ENCODE results near the gene TAAR1. TPM values are rescaled to one million over a fixed set of nuclear protein-coding genes. Genes with fewer than 3 reads are reported as not detected.

TAAR1 gene
- polyA plus RNA-seq, 1 of the 3 experiments (the other 2 are of a cell fraction) = not detected

- no peak for TF ChIP-seq MAX (IDR thresholded peaks at IDR 0.05; ENCODE audit: low read depth)
- no peak overlapping the region for H2AFZ ChIP-seq (ENCODE audit: low read depth)
- no peaks in the 10 kb centered on the region for H3K27me3 ChIP-seq (ENCODE audit: insufficient read depth)
- no peaks in the 10 kb centered on the region for H3K36me3 ChIP-seq (replicated peaks in 1 of 2; ENCODE audit: control insufficient read depth in 1 of 2, insufficient read depth in 2 of 2, low read length in 1 of 2)
- ChIA-PET POLR2A (no interaction called here), CTCF (no interaction called here)
- H3K9me3 ChIP-seq = no peaks in the 10 kb centered on the region
- H3K4me3 ChIP-seq (ENCODE audit: low read depth in 2 of 2, low read length in 1 of 2) = no peak overlapping the region
- H3K9ac ChIP-seq = no peak overlapping the region
- no peaks in the 10 kb centered on the region for H4K20me1 ChIP-seq (ENCODE audit: insufficient read depth)
- no peaks in the 10 kb centered on the region for H3K9me2 ChIP-seq
- H3K4me1 ChIP-seq (ENCODE audit: control insufficient read depth in 1 of 2, insufficient read depth in 2 of 2, low read depth in 1 of 2, low read length in 1 of 2) = no peaks in the 10 kb centered on the region
- H3K4me2 ChIP-seq = no peak overlapping the region
- H3K27ac ChIP-seq (ENCODE audit: low read depth in 2 of 2, low read length in 1 of 2) = no peak overlapping the region
- DNase-seq = no peak
- H3K79me2 ChIP-seq (ENCODE audit: insufficient read depth) = no peaks in the 10 kb centered on the region
- no peaks in the 10 kb centered on the region for H3F3A ChIP-seq (replicated peaks; ENCODE audit: insufficient read depth)
- 14% methylated on average over 2 of the region's 2 CpGs for WGBS (ENCODE audit: low lambda C conversion rate)
These were observed 25.6 kb downstream of the TAAR1 start for GRCh38 chr6:132633362-132633761.

- H3K27ac ChIP-seq (ENCODE audit: low read depth in 2 of 2, low read length in 1 of 2) = no peak within 1 kb of the TSS
- DNase-seq = no peak
- no peak within 1 kb of the TSS for H3K4me2 ChIP-seq
- H3K9ac ChIP-seq = no peak within 1 kb of the TSS
- H3K4me1 ChIP-seq (ENCODE audit: control insufficient read depth in 1 of 2, insufficient read depth in 2 of 2, low read depth in 1 of 2, low read length in 1 of 2) = no peaks in the 10 kb centered on the region
- no peak for TF ChIP-seq RCOR1 (IDR thresholded peaks at IDR 0.05; ENCODE audit: low read length)
- no peak for TF ChIP-seq GABPA (IDR thresholded peaks at IDR 0.05; ENCODE audit: low read depth)
- TF ChIP-seq MXI1 (IDR thresholded peaks at IDR 0.05; ENCODE audit: low read depth, low read length) = no peak
- TF ChIP-seq REST (IDR thresholded peaks at IDR 0.05; ENCODE audit: low read depth, low read length) = no peak
- TF ChIP-seq TCF12 (IDR thresholded peaks at IDR 0.05) = no peak
- no peak within 1 kb of the TSS for H2AFZ ChIP-seq (ENCODE audit: low read depth)
- H3K4me3 ChIP-seq (ENCODE audit: low read depth in 2 of 2, low read length in 1 of 2) = no peak within 1 kb of the TSS
- peaks cover 22% of the 10 kb centered on the region; the same call in 1 of the 2 replicates for H3K27me3 ChIP-seq (ENCODE audit: insufficient read depth)
- POLR2A ChIA-PET = no interaction called here
- CTCF ChIA-PET = no interaction called here
- no peaks in the 10 kb centered on the region for H3K9me3 ChIP-seq
- H4K20me1 ChIP-seq (ENCODE audit: insufficient read depth) = no peaks in the 10 kb centered on the region
- no peaks in the 10 kb centered on the region for H3K9me2 ChIP-seq
- no peaks in the 10 kb centered on the region for H3K79me2 ChIP-seq (ENCODE audit: insufficient read depth)
- H3F3A ChIP-seq (replicated peaks; ENCODE audit: insufficient read depth) = no peaks in the 10 kb centered on the region
- no peaks in the 10 kb centered on the region for H3K36me3 ChIP-seq (replicated peaks in 1 of 2; ENCODE audit: control insufficient read depth in 1 of 2, insufficient read depth in 2 of 2, low read length in 1 of 2)
- 25% methylated on average over 6 of the region's 6 CpGs for WGBS (ENCODE audit: low lambda C conversion rate)
These were observed 34.8 kb downstream of the TAAR1 start, which contains the start of gene TAAR2 for GRCh38 chr6:132624175-132624574. Gene TAAR2 (minus strand): TSS chr6:132624275. CDS start chr6:132624275, 0 bp downstream.

GRCh38 chr6:132623106-132623845, 35.7 kb downstream of the TAAR1 start:
- H3K9ac ChIP-seq = no peak overlapping the region
- no peak for DNase-seq
- H3K27ac ChIP-seq (ENCODE audit: low read depth in 2 of 2, low read length in 1 of 2) = no peak overlapping the region
- H3K4me2 ChIP-seq = no peak overlapping the region
- H3K79me2 ChIP-seq (ENCODE audit: insufficient read depth) = no peaks in the 10 kb centered on the region
- H2AFZ ChIP-seq (ENCODE audit: low read depth) = no peak overlapping the region
- no peaks in the 10 kb centered on the region for H4K20me1 ChIP-seq (ENCODE audit: insufficient read depth)
- H3F3A ChIP-seq (replicated peaks; ENCODE audit: insufficient read depth) = no peaks in the 10 kb centered on the region
- H3K9me3 ChIP-seq = no peaks in the 10 kb centered on the region
- no peak overlapping the region for H3K4me3 ChIP-seq (ENCODE audit: low read depth in 2 of 2, low read length in 1 of 2)
- WGBS (ENCODE audit: low lambda C conversion rate) = 31% methylated on average over 6 of the region's 6 CpGs
- CTCF ChIA-PET = no interaction called here
- H3K27me3 ChIP-seq (ENCODE audit: insufficient read depth) = peaks cover 22% of the 10 kb centered on the region; the same call in 1 of the 2 replicates
- POLR2A ChIA-PET = no interaction called here
- no peaks in the 10 kb centered on the region for H3K4me1 ChIP-seq (ENCODE audit: control insufficient read depth in 1 of 2, insufficient read depth in 2 of 2, low read depth in 1 of 2, low read length in 1 of 2)
- no peaks in the 10 kb centered on the region for H3K9me2 ChIP-seq
- no peaks in the 10 kb centered on the region for H3K36me3 ChIP-seq (replicated peaks in 1 of 2; ENCODE audit: control insufficient read depth in 1 of 2, insufficient read depth in 2 of 2, low read length in 1 of 2)
- TF ChIP-seq YY1 (IDR thresholded peaks at IDR 0.05; ENCODE audit: low read depth) (no peak), TAF1 (IDR thresholded peaks at IDR 0.05; ENCODE audit: borderline replicate concordance, low read depth, low read length) (no peak), SMC3 (IDR thresholded peaks at IDR 0.05; ENCODE audit: low read depth, low read length) (no peak), GABPA (IDR thresholded peaks at IDR 0.05; ENCODE audit: low read depth) (no peak), POLR2AphosphoS5 (IDR thresholded peaks at IDR 0.05; ENCODE audit: low read depth, low read length) (no peak), IRF3 (IDR thresholded peaks at IDR 0.05; ENCODE audit: low read depth, low read length) (no peak), NFIC (IDR thresholded peaks at IDR 0.05; ENCODE audit: borderline replicate concordance) (no peak), PBX3 (IDR thresholded peaks at IDR 0.05) (no peak), MEF2A (IDR thresholded peaks at IDR 0.05; ENCODE audit: borderline replicate concordance, low read depth) (no peak), FOSL2 (IDR thresholded peaks at IDR 0.05; ENCODE audit: borderline replicate concordance, low read depth) (no peak), MAX (IDR thresholded peaks at IDR 0.05; ENCODE audit: low read depth) (no peak), FOXM1 (IDR thresholded peaks at IDR 0.05; ENCODE audit: low read depth) (no peak)
